Cardiac muscle cell (in vitro differentiated cells and primary cell): ENCODE measurements around the gene MOB2. TPM values are rescaled to one million over a fixed set of nuclear protein-coding genes. Genes with fewer than 3 reads are reported as not detected.

Experiments
- DNase-seq, 2 donors: peaks; one replicate each; pipeline versions ENCODE4 v3.0.0 to v3.0.0-alpha.2; 2010 to 2017; ENCODE audit warnings: low read depth in 1 of 2, low spot score in 1 of 2
- H3K27ac ChIP-seq: fragments of 200-600 bp; sonication (generic); 2 replicates; pipeline ENCODE4 v1.5.1; 2016
- H3K27me3 ChIP-seq: fragments of 200-600 bp; sonication (generic); 2 replicates; pipeline ENCODE4 v1.6.0; 2016; ENCODE audit warnings: control low read depth
- H3K36me3 ChIP-seq: fragments of 200-600 bp; sonication (generic); 2 replicates; pipeline ENCODE4 v1.5.1; 2016; ENCODE audit warnings: control low read depth
- H3K4me1 ChIP-seq: fragments of 200-600 bp; sonication (generic); 2 replicates; pipeline ENCODE4 v1.8.1; 2017; ENCODE audit warnings: low read depth, mild to moderate bottlenecking, mixed run types
- H3K4me3 ChIP-seq: fragments of 200-600 bp; sonication (generic); 2 replicates; pipeline ENCODE4 v1.5.1; 2016; ENCODE audit warnings: mild to moderate bottlenecking
- H3K9me3 ChIP-seq: fragments of 200-600 bp; sonication (generic); 2 replicates; pipeline ENCODE4 v1.5.1; 2017; ENCODE audit warnings: low read depth, mild to moderate bottlenecking, control low read depth
- CTCF ChIP-seq: IDR thresholded peaks from 2 replicates; pipeline ENCODE4 v1.5.1; 2012; ENCODE audit warnings: low read depth, mild to moderate bottlenecking, low read length
- polyA plus RNA-seq: library from polyadenylated mRNA; unstranded; fragments of >200 nt; fragmentation: Nextera tagmentation; extraction: Ambion mirVana; gene quantifications from 2 replicates; pipeline ENCODE4 v1.2.1, GENCODE V29; 2016
- total RNA-seq: library from RNA; depleted of rRNA; stranded (reverse); fragments of >200 nt; gene quantifications from 2 replicates; pipeline ENCODE4 v1.2.3, GENCODE V29; 2016

Gene MOB2
- total and polyA plus RNA-seq, 2 experiments from 2014 or later: 31.1 to 52.0 TPM

GRCh38 chr11:1455763-1456060, 30.9 kb downstream of the MOB2 start:
- H3K4me3 ChIP-seq: no peak overlapping the region
- peaks cover 15% of the 10 kb centered on the region for H3K4me1 ChIP-seq
- no peaks in the 10 kb centered on the region for H3K9me3 ChIP-seq
- TF ChIP-seq CTCF: no peak
- no peak for DNase-seq
- H3K27ac ChIP-seq: no peak overlapping the region
- no peaks in the 10 kb centered on the region for H3K36me3 ChIP-seq
- H3K27me3 ChIP-seq: no peaks in the 10 kb centered on the region

- Histone ChIP-seq H3K36me3 (no peaks in the 10 kb centered on the region), H3K27me3 (no peaks in the 10 kb centered on the region), H3K27ac (no peak overlapping the region), H3K4me3 (no peak overlapping the region), H3K4me1 (peaks cover 15% of the 10 kb centered on the region), H3K9me3 (no peaks in the 10 kb centered on the region)
- no peak for DNase-seq
- no peak for TF ChIP-seq CTCF
Measured at GRCh38 chr11:1455032-1455762, 31.4 kb downstream of the MOB2 start.

GRCh38 chr11:1454576-1454975, 32.0 kb downstream of the MOB2 start:
- DNase-seq: no peak
- no peak overlapping the region for H3K27ac ChIP-seq
- no peaks in the 10 kb centered on the region for H3K27me3 ChIP-seq
- no peaks in the 10 kb centered on the region for H3K9me3 ChIP-seq
- H3K36me3 ChIP-seq: no peaks in the 10 kb centered on the region
- TF ChIP-seq CTCF: no peak
- H3K4me1 ChIP-seq: peaks cover 15% of the 10 kb centered on the region
- no peak overlapping the region for H3K4me3 ChIP-seq

GRCh38 chr11:1453611-1454034, 33.0 kb downstream of the MOB2 start:
- peaks cover 14% of the 10 kb centered on the region for H3K4me1 ChIP-seq
- peak in 1 of 2 donors; percentile 64 for DNase-seq
- H3K36me3 ChIP-seq: no peaks in the 10 kb centered on the region
- no peak overlapping the region for H3K4me3 ChIP-seq
- no peak for TF ChIP-seq CTCF
- H3K27me3 ChIP-seq: no peaks in the 10 kb centered on the region
- no peak overlapping the region for H3K27ac ChIP-seq
- no peaks in the 10 kb centered on the region for H3K9me3 ChIP-seq

- no peaks in the 10 kb centered on the region for H3K9me3 ChIP-seq
- H3K27me3 ChIP-seq: no peaks in the 10 kb centered on the region
- peaks cover 7% of the 10 kb centered on the region for H3K4me1 ChIP-seq
- DNase-seq: no peak
- TF ChIP-seq CTCF: no peak
- no peak overlapping the region for H3K4me3 ChIP-seq
- no peaks in the 10 kb centered on the region for H3K36me3 ChIP-seq
- no peak overlapping the region for H3K27ac ChIP-seq
Measured at GRCh38 chr11:1452744-1453143, 33.8 kb downstream of the MOB2 start.
